HEK293 (cell line): ENCODE measurements around the gene BBLN.
A peak's percentile ranks its signal among the peaks of the same experiment; 100 is the strongest.

Source experiments
- CTCF ChIA-PET: fragments of 350-600 bp; formaldehyde crosslinking; extraction: SDS; loops from one replicate; lab custom pipeline; 2021; ENCODE audit warnings: antibody characterized with exemption; lab: Yijun Ruan, JAX
- POLR2A ChIA-PET: fragments of 300-600 bp; formaldehyde crosslinking; extraction: SDS; loops from one replicate; lab custom pipeline; 2020; ENCODE audit warnings: antibody characterized with exemption, inconsistent platforms; lab: Yijun Ruan, JAX
- H3K27ac ChIP-seq: fragments of 200-500 bp; sonication (Bioruptor generic); 2 replicates; pipeline ENCODE4 v1.5.1; 2014; ENCODE audit warnings: low read depth, low read length, control low read depth, inconsistent platforms; ENCODE audit errors: extremely low read depth
- H3K36me3 ChIP-seq, 2 experiments: fragments of 200-500 bp in 1 of 2; sonication (Bioruptor generic) in 1 of 2; 1 replicate in 1 of 2; 2 replicates in 1 of 2; pipeline ENCODE4 v1.5.1; 2014 to 2017; ENCODE audit warnings: inconsistent platforms in 2 of 2, low read length in 2 of 2; ENCODE audit not compliant: control insufficient read depth in 2 of 2, insufficient read depth in 1 of 2
- H3K4me1 ChIP-seq: fragments of 200-500 bp; sonication (Bioruptor generic); 2 replicates; pipeline ENCODE4 v1.5.1; 2014; ENCODE audit warnings: mild to moderate bottlenecking, low read length, inconsistent platforms; ENCODE audit not compliant: control insufficient read depth, insufficient read depth
- H3K4me3 ChIP-seq: 2 replicates; pipeline ENCODE4 v1.5.1; 2011; ENCODE audit warnings: low read depth, mild to moderate bottlenecking, control low read depth, low read length, moderate library complexity
- H3K9me3 ChIP-seq: fragments of 200-500 bp; sonication (Bioruptor generic); 2 replicates; pipeline ENCODE4 v1.5.1; 2014; ENCODE audit warnings: low read depth, low read length, inconsistent platforms; ENCODE audit not compliant: control insufficient read depth, insufficient read depth
- BCL11A ChIP-seq: fragments of 450-650 bp; formaldehyde crosslinking; IDR thresholded peaks from 2 replicates; pipeline ENCODE4 v1.5.1; 2016; ENCODE audit warnings: low read depth, missing biosample characterization, missing genetic modification characterization
- GFI1B ChIP-seq: fragments of 450-650 bp; formaldehyde crosslinking; IDR thresholded peaks from 2 replicates; pipeline ENCODE4 v1.5.1; 2016; ENCODE audit warnings: missing biosample characterization, missing genetic modification characterization
- GLI4 ChIP-seq: fragments of 450-650 bp; formaldehyde crosslinking; IDR thresholded peaks from 2 replicates; pipeline ENCODE4 v1.5.1; 2016; ENCODE audit warnings: missing biosample characterization, missing genetic modification characterization
- HOXA7 ChIP-seq: sonication (generic); formaldehyde crosslinking; IDR thresholded peaks from 2 replicates; pipeline ENCODE4 v1.8.1; 2022; ENCODE audit warnings: missing genetic modification reagents, borderline replicate concordance
- KLF1 ChIP-seq: fragments of 450-650 bp; formaldehyde crosslinking; IDR thresholded peaks from 2 replicates; pipeline ENCODE4 v1.5.1; 2016; ENCODE audit warnings: missing biosample characterization, missing genetic modification characterization
- KLF10 ChIP-seq: fragments of 450-650 bp; IDR thresholded peaks from 2 replicates; pipeline ENCODE4 v1.5.1; 2018; ENCODE audit warnings: missing biosample characterization, mild to moderate bottlenecking, missing genetic modification characterization
- PBX3 ChIP-seq: sonication (generic); formaldehyde crosslinking; IDR thresholded peaks from 2 replicates; pipeline ENCODE4 v1.8.1; 2022; ENCODE audit warnings: mild to moderate bottlenecking, moderate library complexity, missing genetic modification reagents
- SCRT1 ChIP-seq: fragments of 450-650 bp; formaldehyde crosslinking; IDR thresholded peaks from 2 replicates; pipeline ENCODE4 v1.5.1; 2016; ENCODE audit warnings: missing biosample characterization, missing genetic modification characterization, borderline replicate concordance
- SP7 ChIP-seq: fragments of 450-650 bp; formaldehyde crosslinking; IDR thresholded peaks from 2 replicates; pipeline ENCODE4 v1.5.1; 2016; ENCODE audit warnings: missing biosample characterization, missing genetic modification characterization
- ZBTB11 ChIP-seq: fragments of 450-650 bp; formaldehyde crosslinking; conservative IDR thresholded peaks from 2 replicates; pipeline ENCODE4 v1.5.1; 2016; ENCODE audit warnings: low read depth, missing biosample characterization, missing genetic modification characterization
- ZBTB20 ChIP-seq: fragments of 450-650 bp; formaldehyde crosslinking; IDR thresholded peaks from 2 replicates; pipeline ENCODE4 v1.5.1; 2016; ENCODE audit warnings: missing biosample characterization, missing genetic modification characterization
- ZBTB26 ChIP-seq: fragments of 450-650 bp; formaldehyde crosslinking; optimal IDR thresholded peaks from 2 replicates; pipeline ENCODE3; 2016; ENCODE audit warnings: missing biosample characterization, mild to moderate bottlenecking, missing genetic modification characterization
- ZBTB7A ChIP-seq: fragments of 450-650 bp; formaldehyde crosslinking; IDR thresholded peaks from 2 replicates; pipeline ENCODE4 v1.5.1; 2016; ENCODE audit warnings: low read depth, missing biosample characterization, missing genetic modification characterization
- ZFP3 ChIP-seq: fragments of 450-650 bp; formaldehyde crosslinking; IDR thresholded peaks from 2 replicates; pipeline ENCODE4 v1.5.1; 2016; ENCODE audit warnings: low read depth, missing biosample characterization, missing genetic modification characterization
- ZFP41 ChIP-seq: fragments of 450-650 bp; formaldehyde crosslinking; IDR thresholded peaks from 2 replicates; pipeline ENCODE4 v1.5.1; 2016; ENCODE audit warnings: missing biosample characterization, missing genetic modification characterization, borderline replicate concordance
- ZFP69B ChIP-seq: fragments of 450-650 bp; formaldehyde crosslinking; IDR thresholded peaks from 2 replicates; pipeline ENCODE4 v1.5.1; 2016; ENCODE audit warnings: missing biosample characterization, missing genetic modification characterization
- ZNF24 ChIP-seq: fragments of 450-650 bp; formaldehyde crosslinking; IDR thresholded peaks from 2 replicates; pipeline ENCODE4 v1.5.1; 2016; ENCODE audit warnings: missing biosample characterization, missing genetic modification characterization
- ZNF274 ChIP-seq, 2 experiments: fragments of 200-500 bp in 1 of 2; fragments of 450-650 bp in 1 of 2; sonication (Bioruptor generic) in 1 of 2; formaldehyde crosslinking in 1 of 2; IDR thresholded peaks; 2 replicates each; pipeline versions ENCODE4 v1.5.1 to v1.6.1; 2014 to 2016; ENCODE audit warnings: borderline replicate concordance in 1 of 2, inconsistent platforms in 1 of 2, low read length in 1 of 2, missing biosample characterization in 1 of 2, missing genetic modification characterization in 1 of 2
- ZNF302 ChIP-seq: fragments of 450-650 bp; formaldehyde crosslinking; IDR thresholded peaks from 2 replicates; pipeline ENCODE4 v1.5.1; 2016; ENCODE audit warnings: missing biosample characterization, missing genetic modification characterization, low read depth
- ZNF423 ChIP-seq: fragments of 450-650 bp; formaldehyde crosslinking; IDR thresholded peaks from 2 replicates; pipeline ENCODE4 v1.5.1; 2016; ENCODE audit warnings: missing biosample characterization, missing genetic modification characterization
- ZNF510 ChIP-seq: fragments of 450-650 bp; formaldehyde crosslinking; IDR thresholded peaks from 2 replicates; pipeline ENCODE4 v1.5.1; 2018; ENCODE audit warnings: mild to moderate bottlenecking, missing genetic modification characterization, missing biosample characterization; ENCODE audit not compliant: insufficient replicate concordance
- ZNF623 ChIP-seq: fragments of 450-650 bp; formaldehyde crosslinking; IDR thresholded peaks from 2 replicates; pipeline ENCODE4 v1.5.1; 2016; ENCODE audit warnings: missing biosample characterization, missing genetic modification characterization
- ZNF624 ChIP-seq: fragments of 450-650 bp; formaldehyde crosslinking; IDR thresholded peaks from 2 replicates; pipeline ENCODE4 v1.5.1; 2017; ENCODE audit warnings: missing biosample characterization, missing genetic modification characterization
- ZNF626 ChIP-seq: fragments of 450-650 bp; sonication (Bioruptor Pico); formaldehyde crosslinking; IDR thresholded peaks from 2 replicates; pipeline ENCODE4 v1.5.1; 2018; ENCODE audit warnings: missing biosample characterization, missing genetic modification characterization, inconsistent platforms
- ZNF704 ChIP-seq: fragments of 450-650 bp; formaldehyde crosslinking; IDR thresholded peaks from 2 replicates; pipeline ENCODE4 v1.5.1; 2016; ENCODE audit warnings: missing biosample characterization, missing genetic modification characterization
- ZNF707 ChIP-seq: fragments of 450-650 bp; formaldehyde crosslinking; IDR thresholded peaks from 2 replicates; pipeline ENCODE4 v1.5.1; 2016; ENCODE audit warnings: missing biosample characterization, missing genetic modification characterization
- ZNF791 ChIP-seq: fragments of 450-650 bp; formaldehyde crosslinking; IDR thresholded peaks from 2 replicates; pipeline ENCODE4 v1.5.1; 2016; ENCODE audit warnings: missing biosample characterization, missing genetic modification characterization

BBLN gene

GRCh38 chr9:128206916-128207910 lies 47.1 kb downstream of the BBLN start (continued):
- TF ChIP-seq GLI4 (tag by site-specific recombination) (no peak), ZNF623 (no peak), ZNF707 (tag by site-specific recombination) (no peak), ZNF423 (tag by site-specific recombination) (no peak), SP7 (tag by site-specific recombination) (no peak), ZFP69B (tag by site-specific recombination) (0 out of 2 replicates have a peak, but pooled peaks have one; percentile 26), ZFP3 (tag by site-specific recombination) (no peak), ZBTB11 (tag by site-specific recombination) (no peak), ZFP41 (no peak), BCL11A (tag by site-specific recombination) (no peak), KLF1 (tag by site-specific recombination) (no peak), ZNF626 (tag by site-specific recombination) (no peak), ZNF302 (tag by site-specific recombination) (no peak), GFI1B (tag by site-specific recombination) (no peak)

GRCh38 chr9:128208386-128208785 lies 48.3 kb downstream of the BBLN start:
- ChIA-PET POLR2A (no interaction called here), CTCF (interaction anchor here (1.0 to 2.2 kb wide), 2 partner anchors 14 to 47 kb away, joined by 3 to 9 read pairs; no protein-coding TSS in a partner anchor)
- TF ChIP-seq SCRT1 (tag by site-specific recombination) (no peak), PBX3 (CRISPR knock-in tag) (no peak), ZNF24 (no peak), ZBTB26 (tag by site-specific recombination) (no peak), ZNF274 (IDR thresholded peaks at IDR 0.05; ENCODE audit: low read length) (no peak), ZNF274 (tag by site-specific recombination; IDR thresholded peaks at IDR 0.05; ENCODE audit: borderline replicate concordance) (no peak), ZNF791 (tag by site-specific recombination) (no peak), ZBTB20 (tag by site-specific recombination) (no peak), KLF10 (tag by site-specific recombination) (no peak), ZNF510 (tag by site-specific recombination) (no peak), ZBTB7A (tag by site-specific recombination) (no peak), ZNF624 (tag by site-specific recombination) (no peak), ZNF704 (tag by site-specific recombination) (no peak), HOXA7 (CRISPR knock-in tag) (no peak)
- Histone ChIP-seq H3K4me3 (no peak overlapping the region), H3K27ac (no peak overlapping the region), H3K36me3 (no peaks in the 10 kb centered on the region), H3K9me3 (no peaks in the 10 kb centered on the region), H3K4me1 (no peaks in the 10 kb centered on the region)
